Activated B cell treated with CpG ODN at 0.5 μM for 24 hours (primary cell): ENCODE results near the gene COL5A1. TPM values are rescaled to one million over a fixed set of nuclear protein-coding genes. Genes with fewer than 3 reads are reported as not detected.

ENCODE experiments used
- ATAC-seq: fragments of 200-7000 bp; cut with Tn5 transposase; one replicate; pipeline ENCODE4 v1.10.0; 2021; ENCODE audit warnings: low read depth, mild to moderate bottlenecking, moderate library complexity
- CTCF ChIA-PET: fragments of 350-600 bp; sonication (Branson Sonifier 250); formaldehyde crosslinking; loops from one replicate; lab custom pipeline; 2021; ENCODE audit warnings: antibody characterized with exemption; lab: Charles Lee
- POLR2A ChIA-PET: fragments of 350-600 bp; sonication (Branson Sonifier 250); formaldehyde crosslinking; loops from one replicate; lab custom pipeline; 2021; ENCODE audit warnings: antibody characterized with exemption; lab: Charles Lee
- DNase-seq: peaks from one replicate; pipeline ENCODE4 v3.0.0; 2022
- H3K27ac Mint-ChIP-seq: one replicate; pipeline ENCODE4 v1.8.0; 2020; ENCODE audit warnings: mixed read lengths
- H3K27me3 Mint-ChIP-seq: one replicate; pipeline ENCODE4 v1.8.0; 2021; ENCODE audit warnings: mixed read lengths
- H3K36me3 Mint-ChIP-seq: one replicate; pipeline ENCODE4 v1.8.0; 2021; ENCODE audit warnings: low read depth, mixed read lengths
- H3K4me1 Mint-ChIP-seq: one replicate; pipeline ENCODE4 v1.8.0; 2021; ENCODE audit warnings: mixed read lengths
- H3K4me3 Mint-ChIP-seq: one replicate; pipeline ENCODE4 v1.8.0; 2020; ENCODE audit warnings: mild to moderate bottlenecking, mixed read lengths
- H3K9me3 Mint-ChIP-seq: one replicate; pipeline ENCODE4 v1.8.0; 2020; ENCODE audit warnings: mixed read lengths
- CTCF ChIP-seq: fragments of 200-600 bp; IDR thresholded peaks from one replicate; pipeline ENCODE4 v1.8.0; 2022; ENCODE audit warnings: antibody characterized with exemption, mild to moderate bottlenecking
- intact Hi-C: fragments of 100-400 bp; cut with micrococcal nuclease; formaldehyde crosslinking; loops from one replicate; pipeline ENCODE4 v1.15.1; 2024
- total RNA-seq: library from RNA; stranded (reverse); gene quantifications from 2 replicates; pipeline ENCODE4 v1.2.3, GENCODE V29; 2022

Gene COL5A1
- total RNA-seq, 1 donor from 2014 or later = 0.02 TPM

- H3K27ac Mint-ChIP-seq = no peak overlapping the region
- no peak for DNase-seq
- ChIA-PET POLR2A (no interaction called here), CTCF (no interaction called here)
- H3K4me3 Mint-ChIP-seq = no peak overlapping the region
- no peak for ATAC-seq
- intact Hi-C loops = no loop called here
- TF ChIP-seq CTCF = no peak
- H3K27me3 Mint-ChIP-seq = peaks cover 13% of the 10 kb centered on the region
- peaks cover 3% of the 10 kb centered on the region for H3K4me1 Mint-ChIP-seq
- no peaks in the 10 kb centered on the region for H3K36me3 Mint-ChIP-seq
- H3K9me3 Mint-ChIP-seq = no peaks in the 10 kb centered on the region
Observed at GRCh38 chr9:134891713-134892112, 250.1 kb downstream of the COL5A1 start.

DNA sequence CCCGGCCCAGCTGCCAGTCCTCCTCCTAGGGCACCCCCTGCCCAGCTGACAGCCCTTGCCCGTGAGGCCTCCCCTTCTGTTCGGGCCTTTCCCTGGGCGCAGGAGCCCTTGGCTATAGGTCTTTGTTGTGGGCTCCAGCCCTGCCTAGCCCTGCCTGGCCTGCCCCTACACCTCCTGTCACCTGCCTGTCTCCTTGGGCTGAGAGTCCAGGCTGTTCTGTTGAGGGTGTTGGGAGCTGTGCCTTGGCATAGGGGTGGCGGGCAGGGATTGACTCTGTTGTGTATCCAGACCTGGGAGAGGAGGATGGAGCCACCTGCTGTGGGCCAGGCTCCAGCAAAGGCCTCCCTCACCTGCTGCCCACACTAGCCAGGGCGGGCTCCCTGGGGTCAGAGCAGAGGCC is 250.6 kb downstream of the COL5A1 start:
- ATAC-seq = no peak
- POLR2A ChIA-PET = no interaction called here
- no peak overlapping the region for H3K27ac Mint-ChIP-seq

GRCh38 chr9:134892820-134893420 is 251.3 kb downstream of the COL5A1 start:
- no peak for ATAC-seq
- no peak overlapping the region for H3K27ac Mint-ChIP-seq
- no peak overlapping the region for H3K4me3 Mint-ChIP-seq
- H3K36me3 Mint-ChIP-seq = no peaks in the 10 kb centered on the region
- H3K27me3 Mint-ChIP-seq = peaks cover 8% of the 10 kb centered on the region
- DNase-seq = no peak
- ChIA-PET CTCF (no interaction called here), POLR2A (no interaction called here)
- intact Hi-C loops = no loop called here
- no peak for TF ChIP-seq CTCF
- H3K9me3 Mint-ChIP-seq = no peaks in the 10 kb centered on the region
- H3K4me1 Mint-ChIP-seq = peaks cover 3% of the 10 kb centered on the region

More for the DNA sequence above, 250.6 kb downstream of the COL5A1 start:
- H3K9me3 Mint-ChIP-seq = no peaks in the 10 kb centered on the region
- CTCF ChIA-PET = no interaction called here
- DNase-seq = no peak
- intact Hi-C loops = no loop called here
- peaks cover 3% of the 10 kb centered on the region for H3K4me1 Mint-ChIP-seq
- no peaks in the 10 kb centered on the region for H3K36me3 Mint-ChIP-seq
- H3K27me3 Mint-ChIP-seq = peaks cover 10% of the 10 kb centered on the region
- H3K4me3 Mint-ChIP-seq = no peak overlapping the region
- no peak for TF ChIP-seq CTCF

Other genes with a start within 250 kb of the COL5A1 start
- not detected in 2 replicates for gene FCN2, start 239.0 kb downstream of the COL5A1 start, total RNA-seq